Right lobe of liver (tissue), 4 donors: ENCODE measurements around the gene ANAPC2.

Source experiments
- POLR2A ChIP-seq: fragments of 450-650 bp; IDR thresholded peaks from one replicate; pipeline ENCODE4 v1.6.1; 2017; ENCODE audit warnings: antibody characterized with exemption, mild to moderate bottlenecking
- TF ChIP-seq, protein P1 (sequence below), 4 donors: fragments of 200-600 bp in 3 of 4; fragments of 450-650 bp in 1 of 4; IDR thresholded peaks; one replicate each; pipeline versions ENCODE4 v1.5.1 to v1.8.0; 2016 to 2022; ENCODE audit warnings: antibody characterized with exemption in 4 of 4, mild to moderate bottlenecking in 2 of 4
- donor health status: DM: no; HTN: no; CAD: no.
- donor health status: DM: no; HTN: no; CAD: no.
- donor health status: DM: no; HTN: yes; CAD: no.

DNA sequence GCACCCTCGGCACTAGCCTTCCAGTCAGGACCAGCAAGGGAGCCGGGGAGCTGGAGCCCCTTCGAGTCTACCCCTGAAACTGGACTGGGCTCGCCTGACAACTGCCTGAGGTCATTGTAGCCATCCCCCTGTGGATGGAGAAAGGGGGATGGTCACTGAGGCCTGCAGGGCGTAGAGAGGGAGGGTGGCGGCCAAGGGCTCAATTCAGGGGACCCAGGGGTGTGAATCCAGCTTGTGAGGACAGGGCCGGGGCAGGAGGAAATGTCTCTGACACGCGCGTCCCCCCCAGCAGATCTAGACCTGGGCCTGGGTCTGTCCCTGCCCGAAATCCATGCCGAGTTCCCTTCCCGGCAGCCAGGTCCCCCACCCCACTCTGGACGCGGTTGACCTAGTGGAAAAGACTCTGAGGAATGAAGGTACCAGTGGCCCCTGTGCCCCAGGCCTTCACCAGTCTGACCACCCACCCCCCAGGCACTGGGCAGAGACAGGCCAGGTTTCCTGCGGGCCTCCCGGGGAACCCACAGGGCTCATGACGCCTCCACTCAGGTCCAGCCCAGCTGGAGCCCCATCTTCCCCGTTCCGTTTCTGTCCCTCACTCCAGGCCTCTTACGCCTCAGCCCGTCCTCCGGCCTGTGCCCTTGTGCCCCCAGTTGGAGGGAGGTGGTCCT, 43.1 kb upstream of the ANAPC2 start:
- TF ChIP-seq, protein P1, sequence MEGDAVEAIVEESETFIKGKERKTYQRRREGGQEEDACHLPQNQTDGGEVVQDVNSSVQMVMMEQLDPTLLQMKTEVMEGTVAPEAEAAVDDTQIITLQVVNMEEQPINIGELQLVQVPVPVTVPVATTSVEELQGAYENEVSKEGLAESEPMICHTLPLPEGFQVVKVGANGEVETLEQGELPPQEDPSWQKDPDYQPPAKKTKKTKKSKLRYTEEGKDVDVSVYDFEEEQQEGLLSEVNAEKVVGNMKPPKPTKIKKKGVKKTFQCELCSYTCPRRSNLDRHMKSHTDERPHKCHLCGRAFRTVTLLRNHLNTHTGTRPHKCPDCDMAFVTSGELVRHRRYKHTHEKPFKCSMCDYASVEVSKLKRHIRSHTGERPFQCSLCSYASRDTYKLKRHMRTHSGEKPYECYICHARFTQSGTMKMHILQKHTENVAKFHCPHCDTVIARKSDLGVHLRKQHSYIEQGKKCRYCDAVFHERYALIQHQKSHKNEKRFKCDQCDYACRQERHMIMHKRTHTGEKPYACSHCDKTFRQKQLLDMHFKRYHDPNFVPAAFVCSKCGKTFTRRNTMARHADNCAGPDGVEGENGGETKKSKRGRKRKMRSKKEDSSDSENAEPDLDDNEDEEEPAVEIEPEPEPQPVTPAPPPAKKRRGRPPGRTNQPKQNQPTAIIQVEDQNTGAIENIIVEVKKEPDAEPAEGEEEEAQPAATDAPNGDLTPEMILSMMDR (IDR thresholded peaks at IDR 0.05) = no peak
- no peak for TF ChIP-seq POLR2A
